Right lobe of liver (tissue), 6 donors: ENCODE results near the gene SLC37A1. TPM values are rescaled to one million over a fixed set of nuclear protein-coding genes. Genes with fewer than 3 reads are reported as not detected.

Experiments
- ATAC-seq, 4 donors: fragments of 200-7000 bp; cut with Tn5 transposase; one replicate each; pipeline ENCODE4 v1.9.1; 2020; ENCODE audit warnings: mild to moderate bottlenecking in 4 of 4, moderate library complexity in 4 of 4
- DNase-seq, 3 donors: peaks; one replicate each; pipeline ENCODE4 v3.0.0-alpha.2; 2020
- H3K27ac ChIP-seq, 3 donors: fragments of 200-600 bp; one replicate each; pipeline ENCODE4 v1.8.0; 2022
- H3K27me3 ChIP-seq, 2 donors: fragments of 200-600 bp; one replicate each; pipeline ENCODE4 v1.8.0; 2022
- H3K36me3 ChIP-seq, 4 donors: fragments of 200-600 bp; sonication (generic) in 1 of 4; one replicate each; pipeline versions ENCODE4 v1.5.1 to v1.8.0; 2017 to 2022; ENCODE audit warnings: control low read depth in 1 of 4
- H3K4me1 ChIP-seq, 4 donors: fragments of 200-600 bp; sonication (generic) in 1 of 4; one replicate each; pipeline versions ENCODE4 v1.5.1 to v1.8.0; 2017 to 2022; ENCODE audit warnings: control low read depth in 1 of 4
- H3K4me3 ChIP-seq, 3 donors: fragments of 200-600 bp; one replicate each; pipeline ENCODE4 v1.8.0; 2022
- H3K9me3 ChIP-seq, 4 donors: fragments of 200-600 bp; sonication (generic) in 1 of 4; one replicate each; pipeline versions ENCODE4 v1.5.1 to v1.8.0; 2017 to 2022; ENCODE audit warnings: control low read depth in 1 of 4
- POLR2A ChIP-seq: fragments of 450-650 bp; IDR thresholded peaks from one replicate; pipeline ENCODE4 v1.6.1; 2017; ENCODE audit warnings: antibody characterized with exemption, mild to moderate bottlenecking
- WGBS: methylation state at CpG from one replicate; pipeline ENCODE4 v1.1.6; 2018; ENCODE audit warnings: low coverage, low lambda C conversion rate; ENCODE audit not compliant: insufficient coverage; ENCODE audit errors: missing lambda C conversion rate; 5-methylcytosine and 5-hydroxymethylcytosine counted together
- intact Hi-C, 2 donors: fragments of 100-400 bp; cut with DNase I; formaldehyde crosslinking; loops; one replicate each; pipeline versions ENCODE4 v1.11.2 to v1.14.1; 2022
- total RNA-seq, 6 experiments: library from RNA; depleted of rRNA in 2 of 6; stranded (reverse); fragments of >200 nt in 2 of 6; fragmentation: NEBNext Ultra II Directional in 3 of 6; extraction: Animal tissue kit (Norgen Biotek cat#: 25700) in 3 of 6; gene quantifications; one replicate each; pipeline versions ENCODE4 v1.1.0 to v1.2.4, GENCODE V29; 2016 to 2023
- TF ChIP-seq, protein P1 (sequence below), 4 donors: fragments of 200-600 bp in 3 of 4; fragments of 450-650 bp in 1 of 4; IDR thresholded peaks; one replicate each; pipeline versions ENCODE4 v1.5.1 to v1.8.0; 2016 to 2022; ENCODE audit warnings: antibody characterized with exemption in 4 of 4, mild to moderate bottlenecking in 2 of 4
- donor health status: DM: no; HTN: yes; CAD: no.
- donor health status: DM: no; HTN: no; CAD: no.
- donor health status: DM: no; HTN: no; CAD: no.
- donor health status: DM: no; HTN: yes; CAD: no.
- donor health status: DM: no; HTN: yes; CAD: no.

Gene SLC37A1
- total RNA-seq, 6 experiments from 2014 or later = 2.5 to 10.8 (median 6.2) TPM

- ATAC-seq = no peak
- Histone ChIP-seq H3K27me3 (no peaks in the 10 kb centered on the region), H3K4me3 (no peak overlapping the region)
These were observed 94.0 kb downstream of the SLC37A1 start for GRCh38 chr21:42607525-42608102.

DNA sequence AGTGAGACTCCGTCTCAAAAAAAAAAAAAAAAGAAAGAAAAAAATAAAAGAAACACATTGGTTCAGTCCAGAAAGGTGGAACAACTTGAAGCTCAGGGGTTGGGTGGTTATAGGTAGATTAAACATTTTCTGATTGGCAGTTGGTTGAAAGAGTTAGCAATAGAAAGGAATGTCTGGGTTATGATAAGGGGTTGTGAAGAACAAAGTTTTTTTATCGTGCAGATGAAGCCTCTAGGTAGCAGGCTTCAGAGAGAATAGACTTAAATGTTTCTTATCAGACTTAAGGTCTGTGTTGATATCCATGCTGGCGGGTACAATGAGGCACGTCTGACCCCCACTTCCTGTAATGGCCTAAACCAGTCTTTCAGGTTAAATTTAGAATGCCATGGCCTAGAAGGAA, 94.8 kb downstream of the SLC37A1 start:
- no peak for ATAC-seq
- WGBS = 61% methylated on average over 4 of the region's 4 CpGs
- no peaks in the 10 kb centered on the region for H3K4me1 ChIP-seq
- H3K9me3 ChIP-seq = no peaks in the 10 kb centered on the region
- no peak overlapping the region for H3K4me3 ChIP-seq
- TF ChIP-seq POLR2A = no peak
- TF ChIP-seq, protein P1, sequence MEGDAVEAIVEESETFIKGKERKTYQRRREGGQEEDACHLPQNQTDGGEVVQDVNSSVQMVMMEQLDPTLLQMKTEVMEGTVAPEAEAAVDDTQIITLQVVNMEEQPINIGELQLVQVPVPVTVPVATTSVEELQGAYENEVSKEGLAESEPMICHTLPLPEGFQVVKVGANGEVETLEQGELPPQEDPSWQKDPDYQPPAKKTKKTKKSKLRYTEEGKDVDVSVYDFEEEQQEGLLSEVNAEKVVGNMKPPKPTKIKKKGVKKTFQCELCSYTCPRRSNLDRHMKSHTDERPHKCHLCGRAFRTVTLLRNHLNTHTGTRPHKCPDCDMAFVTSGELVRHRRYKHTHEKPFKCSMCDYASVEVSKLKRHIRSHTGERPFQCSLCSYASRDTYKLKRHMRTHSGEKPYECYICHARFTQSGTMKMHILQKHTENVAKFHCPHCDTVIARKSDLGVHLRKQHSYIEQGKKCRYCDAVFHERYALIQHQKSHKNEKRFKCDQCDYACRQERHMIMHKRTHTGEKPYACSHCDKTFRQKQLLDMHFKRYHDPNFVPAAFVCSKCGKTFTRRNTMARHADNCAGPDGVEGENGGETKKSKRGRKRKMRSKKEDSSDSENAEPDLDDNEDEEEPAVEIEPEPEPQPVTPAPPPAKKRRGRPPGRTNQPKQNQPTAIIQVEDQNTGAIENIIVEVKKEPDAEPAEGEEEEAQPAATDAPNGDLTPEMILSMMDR (IDR thresholded peaks at IDR 0.05) = no peak
- intact Hi-C loops = no loop called here
- no peak overlapping the region for H3K27ac ChIP-seq
- H3K36me3 ChIP-seq = no peaks in the 10 kb centered on the region
- no peak for DNase-seq
- H3K27me3 ChIP-seq = no peaks in the 10 kb centered on the region

More at GRCh38 chr21:42607525-42608102, 94.0 kb downstream of the SLC37A1 start:
- intact Hi-C loops = no loop called here
- no peaks in the 10 kb centered on the region for H3K4me1 ChIP-seq
- WGBS = 77% methylated on average over 5 of the region's 5 CpGs
- TF ChIP-seq, protein P1 (IDR thresholded peaks at IDR 0.05) = no peak
- no peak for TF ChIP-seq POLR2A
- H3K36me3 ChIP-seq = no peaks in the 10 kb centered on the region
- H3K9me3 ChIP-seq = no peaks in the 10 kb centered on the region
- H3K27ac ChIP-seq = no peak overlapping the region
- DNase-seq = no peak

DNA sequence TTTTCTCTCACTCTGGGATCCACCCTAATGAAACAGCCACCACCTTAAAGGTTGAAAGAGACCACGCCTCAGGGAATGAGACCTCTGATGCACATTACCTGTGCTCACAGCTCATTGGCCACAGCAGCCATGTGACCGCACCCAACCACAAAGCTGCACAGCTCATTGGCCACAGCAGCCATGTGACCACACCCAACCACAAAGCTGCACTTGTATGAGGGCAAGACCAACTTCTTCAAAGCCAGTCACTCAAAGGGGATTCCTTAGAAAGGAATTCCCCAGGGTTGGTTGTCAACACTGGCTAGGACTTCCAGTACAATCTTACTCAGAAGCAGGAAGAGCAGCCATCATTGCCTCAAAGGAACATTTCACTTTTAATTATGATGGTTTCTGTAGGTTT, 96.2 kb downstream of the SLC37A1 start:
- Histone ChIP-seq H3K27me3 (no peaks in the 10 kb centered on the region), H3K4me3 (no peak overlapping the region), H3K27ac (no peak overlapping the region), H3K9me3 (no peaks in the 10 kb centered on the region), H3K36me3 (no peaks in the 10 kb centered on the region), H3K4me1 (peaks cover 0 to 4% (median 2%) of the 10 kb centered on the region in 4 donors)
- no CpG with 5 or more reads among the region's 2 CpGs for WGBS
- ATAC-seq (peak in 1 of 4 donors; percentile 32), DNase-seq (no peak)
- intact Hi-C loops = no loop called here
- no peak for TF ChIP-seq POLR2A
- TF ChIP-seq, protein P1 (IDR thresholded peaks at IDR 0.05) = no peak

DNA sequence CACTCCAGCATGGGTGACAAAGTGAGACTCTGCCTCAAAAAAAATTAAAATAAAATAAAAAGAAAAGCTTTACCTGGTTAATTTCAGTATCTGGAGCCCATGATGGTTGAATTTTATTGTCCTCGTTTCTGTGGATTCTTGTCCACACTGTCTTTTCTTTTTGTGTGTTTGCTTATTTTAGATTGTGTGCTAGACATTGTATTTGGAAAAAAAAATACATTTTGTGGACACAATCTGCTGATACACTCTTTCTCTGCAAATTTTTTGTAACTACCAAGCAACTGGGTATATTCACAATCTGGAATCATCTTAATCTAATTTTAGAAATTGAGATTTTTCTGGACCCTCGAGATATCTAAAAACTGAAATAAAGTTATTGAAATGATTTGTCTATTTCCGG, 98.2 kb downstream of the SLC37A1 start:
- Histone ChIP-seq H3K9me3 (no peaks in the 10 kb centered on the region), H3K27ac (no peak overlapping the region), H3K4me3 (no peak overlapping the region), H3K36me3 (no peaks in the 10 kb centered on the region), H3K27me3 (no peaks in the 10 kb centered on the region), H3K4me1 (peaks cover 0 to 5% (median 2%) of the 10 kb centered on the region in 4 donors)
- intact Hi-C loops = no loop called here
- WGBS = 82% methylated on average over 3 of the region's 3 CpGs
- DNase-seq (no peak), ATAC-seq (no peak)
- TF ChIP-seq, protein P1 (IDR thresholded peaks at IDR 0.05) = no peak
- TF ChIP-seq POLR2A = no peak

GRCh38 chr21:42612390-42612789, 98.7 kb downstream of the SLC37A1 start:
- intact Hi-C loops = no loop called here
- peaks cover 0 to 5% (median 2%) of the 10 kb centered on the region in 4 donors for H3K4me1 ChIP-seq

More at GRCh38 chr21:42612390-42612789, 98.7 kb downstream of the SLC37A1 start:
- ATAC-seq (no peak), DNase-seq (no peak)
- H3K9me3 ChIP-seq = no peaks in the 10 kb centered on the region
- no peak overlapping the region for H3K27ac ChIP-seq
- H3K4me3 ChIP-seq = no peak overlapping the region
- WGBS = 94% methylated on average over 1 of the region's 1 CpG
- no peak for TF ChIP-seq POLR2A
- H3K27me3 ChIP-seq = no peaks in the 10 kb centered on the region
- H3K36me3 ChIP-seq = no peaks in the 10 kb centered on the region
